Ishikawa (cell line): ENCODE measurements around the gene MYO7B.

Experiments
- CREB1 ChIP-seq: IDR thresholded peaks from 2 replicates; pipeline ENCODE4 v1.6.1; 2012; ENCODE audit warnings: low read depth
- EP300 ChIP-seq: IDR thresholded peaks from 2 replicates; pipeline ENCODE4 v1.6.1; 2012; ENCODE audit warnings: borderline replicate concordance
- FOXM1 ChIP-seq: IDR thresholded peaks from 2 replicates; pipeline ENCODE4 v1.6.1; 2012; ENCODE audit warnings: low read depth, borderline replicate concordance
- RAD21 ChIP-seq: IDR thresholded peaks from 2 replicates; pipeline ENCODE4 v1.6.1; 2012; ENCODE audit warnings: low read depth
- TAF1 ChIP-seq: IDR thresholded peaks from 2 replicates; pipeline ENCODE4 v1.6.1; 2012; ENCODE audit warnings: low read depth, mild to moderate bottlenecking
- TF ChIP-seq, protein P1 (sequence below): IDR thresholded peaks from 2 replicates; pipeline ENCODE4 v1.6.1; 2012
- TF ChIP-seq, protein P2 (sequence below): IDR thresholded peaks from 2 replicates; pipeline ENCODE4 v1.6.1; 2012; ENCODE audit warnings: low read depth, mild to moderate bottlenecking

DNA sequence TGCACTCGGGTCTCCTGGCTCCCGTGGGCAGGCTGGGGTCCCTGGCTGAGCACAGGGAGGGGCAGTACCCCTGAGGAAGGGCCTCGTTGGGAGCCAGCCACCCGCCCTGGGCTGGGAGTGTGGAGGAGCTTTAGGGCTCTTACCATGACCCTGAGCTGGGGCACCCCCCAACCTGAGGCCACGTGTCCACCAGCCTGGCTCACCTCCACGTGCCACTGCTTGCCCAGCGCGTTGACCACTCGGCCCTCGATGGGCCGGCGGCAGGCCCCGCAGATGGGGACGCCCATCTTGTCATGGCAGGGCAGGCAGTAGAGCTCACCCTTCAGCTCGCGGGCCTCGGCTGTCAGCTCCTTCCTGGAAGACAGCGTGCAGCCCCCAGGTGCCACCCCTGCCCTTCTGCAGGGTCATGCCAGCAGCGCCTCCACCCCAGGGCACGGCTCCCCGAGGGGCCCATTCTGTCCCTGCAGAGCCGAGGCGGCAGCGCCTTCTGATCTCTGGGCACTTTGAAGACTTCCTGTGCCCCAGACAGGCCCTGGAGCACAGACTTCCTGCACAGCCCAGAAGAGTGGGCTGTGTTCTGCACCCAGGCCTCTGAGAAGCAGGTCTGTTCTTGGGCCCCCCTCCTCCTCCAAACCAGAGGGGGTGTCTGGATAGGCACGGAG, 106.5 kb downstream of the MYO7B start:
- TF ChIP-seq, protein P1, sequence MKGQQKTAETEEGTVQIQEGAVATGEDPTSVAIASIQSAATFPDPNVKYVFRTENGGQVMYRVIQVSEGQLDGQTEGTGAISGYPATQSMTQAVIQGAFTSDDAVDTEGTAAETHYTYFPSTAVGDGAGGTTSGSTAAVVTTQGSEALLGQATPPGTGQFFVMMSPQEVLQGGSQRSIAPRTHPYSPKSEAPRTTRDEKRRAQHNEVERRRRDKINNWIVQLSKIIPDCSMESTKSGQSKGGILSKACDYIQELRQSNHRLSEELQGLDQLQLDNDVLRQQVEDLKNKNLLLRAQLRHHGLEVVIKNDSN, result no peak
- TF ChIP-seq, protein P2, sequence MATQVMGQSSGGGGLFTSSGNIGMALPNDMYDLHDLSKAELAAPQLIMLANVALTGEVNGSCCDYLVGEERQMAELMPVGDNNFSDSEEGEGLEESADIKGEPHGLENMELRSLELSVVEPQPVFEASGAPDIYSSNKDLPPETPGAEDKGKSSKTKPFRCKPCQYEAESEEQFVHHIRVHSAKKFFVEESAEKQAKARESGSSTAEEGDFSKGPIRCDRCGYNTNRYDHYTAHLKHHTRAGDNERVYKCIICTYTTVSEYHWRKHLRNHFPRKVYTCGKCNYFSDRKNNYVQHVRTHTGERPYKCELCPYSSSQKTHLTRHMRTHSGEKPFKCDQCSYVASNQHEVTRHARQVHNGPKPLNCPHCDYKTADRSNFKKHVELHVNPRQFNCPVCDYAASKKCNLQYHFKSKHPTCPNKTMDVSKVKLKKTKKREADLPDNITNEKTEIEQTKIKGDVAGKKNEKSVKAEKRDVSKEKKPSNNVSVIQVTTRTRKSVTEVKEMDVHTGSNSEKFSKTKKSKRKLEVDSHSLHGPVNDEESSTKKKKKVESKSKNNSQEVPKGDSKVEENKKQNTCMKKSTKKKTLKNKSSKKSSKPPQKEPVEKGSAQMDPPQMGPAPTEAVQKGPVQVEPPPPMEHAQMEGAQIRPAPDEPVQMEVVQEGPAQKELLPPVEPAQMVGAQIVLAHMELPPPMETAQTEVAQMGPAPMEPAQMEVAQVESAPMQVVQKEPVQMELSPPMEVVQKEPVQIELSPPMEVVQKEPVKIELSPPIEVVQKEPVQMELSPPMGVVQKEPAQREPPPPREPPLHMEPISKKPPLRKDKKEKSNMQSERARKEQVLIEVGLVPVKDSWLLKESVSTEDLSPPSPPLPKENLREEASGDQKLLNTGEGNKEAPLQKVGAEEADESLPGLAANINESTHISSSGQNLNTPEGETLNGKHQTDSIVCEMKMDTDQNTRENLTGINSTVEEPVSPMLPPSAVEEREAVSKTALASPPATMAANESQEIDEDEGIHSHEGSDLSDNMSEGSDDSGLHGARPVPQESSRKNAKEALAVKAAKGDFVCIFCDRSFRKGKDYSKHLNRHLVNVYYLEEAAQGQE, result no peak
- no peak for TF ChIP-seq TAF1
- TF ChIP-seq FOXM1, result no peak
- TF ChIP-seq EP300, result no peak
- no peak for TF ChIP-seq RAD21
- TF ChIP-seq CREB1, result no peak
